ENCODE results near the gene NEGR1.

Gene NEGR1

DNA sequence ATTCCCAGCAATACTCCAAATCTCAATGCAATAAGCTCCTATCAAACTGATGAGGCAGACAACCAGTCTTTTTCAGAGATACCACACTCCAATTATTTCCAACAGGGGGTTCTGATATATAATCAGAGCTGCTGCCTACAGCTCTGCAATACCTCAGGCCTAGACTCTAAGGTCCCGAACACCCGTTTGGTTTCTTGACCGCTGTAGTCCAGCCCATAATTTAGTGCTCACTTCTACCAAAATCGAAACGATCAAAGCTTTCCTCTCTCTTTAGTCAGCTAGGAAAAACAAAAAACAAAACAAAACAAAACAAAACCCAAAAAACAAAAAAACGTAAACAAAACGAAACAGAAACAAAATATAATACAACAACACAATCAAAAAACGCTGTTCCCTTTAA, 453.0 kb downstream of the NEGR1 start:
- no peaks in the 10 kb centered on the region for H3K9me3 ChIP-seq (ENCODE audit: severe bottlenecking)
- H3K4me3 ChIP-seq (ENCODE audit: low read depth, low read length) = no peak overlapping the region
- H3K36me3 ChIP-seq = no peaks in the 10 kb centered on the region
- H3K27ac ChIP-seq = no peak overlapping the region
- no peaks in the 10 kb centered on the region for H3K27me3 ChIP-seq (ENCODE audit: insufficient read depth, low read depth, severe bottlenecking)
- no peak for DNase-seq
- TF ChIP-seq, protein P1, sequence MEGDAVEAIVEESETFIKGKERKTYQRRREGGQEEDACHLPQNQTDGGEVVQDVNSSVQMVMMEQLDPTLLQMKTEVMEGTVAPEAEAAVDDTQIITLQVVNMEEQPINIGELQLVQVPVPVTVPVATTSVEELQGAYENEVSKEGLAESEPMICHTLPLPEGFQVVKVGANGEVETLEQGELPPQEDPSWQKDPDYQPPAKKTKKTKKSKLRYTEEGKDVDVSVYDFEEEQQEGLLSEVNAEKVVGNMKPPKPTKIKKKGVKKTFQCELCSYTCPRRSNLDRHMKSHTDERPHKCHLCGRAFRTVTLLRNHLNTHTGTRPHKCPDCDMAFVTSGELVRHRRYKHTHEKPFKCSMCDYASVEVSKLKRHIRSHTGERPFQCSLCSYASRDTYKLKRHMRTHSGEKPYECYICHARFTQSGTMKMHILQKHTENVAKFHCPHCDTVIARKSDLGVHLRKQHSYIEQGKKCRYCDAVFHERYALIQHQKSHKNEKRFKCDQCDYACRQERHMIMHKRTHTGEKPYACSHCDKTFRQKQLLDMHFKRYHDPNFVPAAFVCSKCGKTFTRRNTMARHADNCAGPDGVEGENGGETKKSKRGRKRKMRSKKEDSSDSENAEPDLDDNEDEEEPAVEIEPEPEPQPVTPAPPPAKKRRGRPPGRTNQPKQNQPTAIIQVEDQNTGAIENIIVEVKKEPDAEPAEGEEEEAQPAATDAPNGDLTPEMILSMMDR (IDR thresholded peaks at IDR 0.05; ENCODE audit: low read depth, low read length) = no peak

DNA sequence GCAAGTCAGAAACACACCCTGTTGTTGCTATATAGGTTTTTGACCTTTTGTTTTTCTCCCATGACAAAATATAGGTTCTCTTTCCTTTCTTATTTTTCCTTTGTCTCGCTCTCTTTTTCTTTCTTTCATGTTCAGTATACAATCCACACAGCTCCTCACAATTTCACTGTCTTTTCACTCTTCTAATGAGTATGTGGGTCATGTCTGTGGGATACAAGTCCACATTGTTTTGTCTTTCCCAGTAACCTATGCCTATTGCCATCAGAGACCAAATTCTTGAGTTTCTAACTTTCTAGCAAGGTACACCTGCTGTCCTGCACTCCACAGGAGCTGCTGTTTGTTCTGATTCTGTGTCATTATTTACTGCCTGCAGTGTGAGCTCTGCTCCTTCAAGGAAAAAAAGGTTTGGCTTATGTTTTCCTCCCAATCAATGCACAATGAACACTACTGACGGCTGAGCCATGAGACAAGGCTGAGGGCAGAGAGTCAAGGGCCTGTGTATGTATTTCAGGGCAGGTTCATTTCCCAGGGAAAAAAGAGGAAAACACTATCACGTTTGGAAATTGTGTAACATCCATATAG, 453.8 kb downstream of the NEGR1 start:
- Histone ChIP-seq H3K36me3 (no peaks in the 10 kb centered on the region), H3K27me3 (ENCODE audit: insufficient read depth, low read depth, severe bottlenecking) (no peaks in the 10 kb centered on the region), H3K9me3 (ENCODE audit: severe bottlenecking) (no peaks in the 10 kb centered on the region), H3K4me3 (ENCODE audit: low read depth, low read length) (no peak overlapping the region), H3K27ac (no peak overlapping the region)
- TF ChIP-seq, protein P1 (IDR thresholded peaks at IDR 0.05; ENCODE audit: low read depth, low read length) = no peak
- DNase-seq = no peak

DNA sequence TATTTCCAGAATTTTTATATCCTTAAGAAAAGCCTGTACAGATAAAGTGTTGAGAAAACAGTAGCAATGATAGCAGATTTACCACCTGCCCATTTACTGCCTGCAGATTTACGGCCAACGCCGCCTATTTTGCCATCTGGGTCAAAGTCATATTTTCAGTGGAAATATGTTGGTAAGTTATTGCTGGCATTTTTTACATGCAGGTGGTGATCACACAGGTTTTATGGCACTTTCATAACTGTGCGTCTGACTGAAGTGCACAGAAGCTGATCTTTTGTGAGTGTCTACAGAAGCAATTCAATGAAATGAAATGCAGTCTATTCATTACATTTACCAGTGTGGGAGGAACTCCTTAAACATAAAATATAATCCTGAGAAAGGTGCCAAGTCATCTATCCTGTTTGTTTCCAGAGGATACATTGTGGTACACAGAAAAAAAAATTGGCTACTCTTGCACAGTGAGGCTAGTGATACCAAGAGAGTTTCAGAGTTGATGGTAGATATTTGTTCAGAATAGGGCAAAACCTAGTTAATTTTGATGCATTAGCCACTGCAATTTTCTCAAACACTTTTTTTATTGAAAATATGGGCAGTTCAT, 458.5 kb downstream of the NEGR1 start:
- Histone ChIP-seq H3K4me3 (ENCODE audit: low read depth, low read length) (no peak overlapping the region), H3K27ac (no peak overlapping the region), H3K36me3 (no peaks in the 10 kb centered on the region), H3K9me3 (ENCODE audit: severe bottlenecking) (no peaks in the 10 kb centered on the region), H3K27me3 (ENCODE audit: insufficient read depth, low read depth, severe bottlenecking) (no peaks in the 10 kb centered on the region)
- no peak for DNase-seq
- TF ChIP-seq, protein P1 (IDR thresholded peaks at IDR 0.05; ENCODE audit: low read depth, low read length) = no peak

DNA sequence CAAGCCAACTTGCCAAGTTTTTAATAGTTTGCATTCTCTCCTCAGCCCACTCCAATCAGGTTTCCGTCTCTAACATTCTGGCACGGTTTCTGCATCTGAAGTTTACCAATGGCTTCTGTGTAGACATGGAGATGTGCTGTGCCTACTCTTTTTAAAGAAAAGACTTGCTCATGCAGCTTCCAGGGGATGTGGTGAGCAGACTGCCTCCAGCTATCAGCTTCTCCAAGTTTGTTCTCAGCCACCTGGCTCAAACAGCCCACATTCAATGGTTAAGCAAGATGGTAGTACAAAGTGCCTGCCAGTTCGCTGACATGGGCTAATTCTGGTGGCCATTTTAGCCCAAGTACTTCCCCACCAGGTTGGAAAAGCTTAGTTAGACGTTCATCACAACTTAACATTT, 465.3 kb downstream of the NEGR1 start:
- Histone ChIP-seq H3K9me3 (ENCODE audit: severe bottlenecking) (no peaks in the 10 kb centered on the region), H3K27me3 (ENCODE audit: insufficient read depth, low read depth, severe bottlenecking) (no peaks in the 10 kb centered on the region), H3K36me3 (no peaks in the 10 kb centered on the region), H3K27ac (no peak overlapping the region), H3K4me3 (ENCODE audit: low read depth, low read length) (no peak overlapping the region)
- DNase-seq = no peak
- TF ChIP-seq, protein P1 (IDR thresholded peaks at IDR 0.05; ENCODE audit: low read depth, low read length) = no peak

DNA sequence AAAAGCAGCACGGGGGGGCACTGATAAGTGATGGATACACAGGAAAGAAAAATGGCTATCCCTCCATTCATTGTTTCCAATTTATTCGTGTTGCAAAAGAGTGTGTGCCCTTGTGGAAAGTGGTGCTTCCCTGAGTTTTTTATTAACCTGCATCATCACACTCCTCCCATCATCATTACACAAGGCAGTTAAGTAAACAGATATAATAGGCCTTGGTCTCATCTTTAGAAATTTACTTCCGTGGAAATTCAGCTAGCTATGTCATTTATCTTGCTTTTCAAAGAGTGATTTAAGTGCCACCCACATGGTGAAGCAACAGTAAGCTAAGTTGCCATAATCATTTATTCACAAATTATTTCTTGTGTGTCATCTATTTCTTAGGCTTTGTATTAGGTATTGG, 473.3 kb downstream of the NEGR1 start:
- Histone ChIP-seq H3K27ac (no peak overlapping the region), H3K27me3 (ENCODE audit: insufficient read depth, low read depth, severe bottlenecking) (no peaks in the 10 kb centered on the region), H3K4me3 (ENCODE audit: low read depth, low read length) (no peak overlapping the region), H3K9me3 (ENCODE audit: severe bottlenecking) (no peaks in the 10 kb centered on the region), H3K36me3 (no peaks in the 10 kb centered on the region)
- TF ChIP-seq, protein P1 (IDR thresholded peaks at IDR 0.05; ENCODE audit: low read depth, low read length) = no peak
- no peak for DNase-seq

DNA sequence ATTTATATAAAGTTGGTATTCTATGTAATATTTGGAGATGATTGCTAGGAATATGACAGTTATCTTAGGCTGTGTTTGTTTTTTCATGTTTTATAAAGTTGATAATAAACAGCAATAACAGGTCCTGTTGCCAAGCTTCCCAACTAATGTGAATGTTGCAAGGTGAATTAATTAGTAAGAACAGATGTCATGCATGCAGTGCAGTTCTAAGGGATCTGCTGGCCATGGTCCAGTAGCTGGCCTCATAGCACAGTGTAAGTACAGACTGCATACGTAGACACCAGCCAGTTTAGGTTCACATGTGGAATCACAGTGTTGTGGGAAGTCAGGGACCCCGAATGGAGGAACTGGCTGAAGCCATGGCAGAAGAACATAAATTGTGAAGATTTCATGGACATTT, 478.2 kb downstream of the NEGR1 start:
- H3K36me3 ChIP-seq = no peaks in the 10 kb centered on the region
- H3K9me3 ChIP-seq (ENCODE audit: severe bottlenecking) = peaks cover 2% of the 10 kb centered on the region
- DNase-seq = no peak
- TF ChIP-seq, protein P1 (IDR thresholded peaks at IDR 0.05; ENCODE audit: low read depth, low read length) = no peak
- H3K27me3 ChIP-seq (ENCODE audit: insufficient read depth, low read depth, severe bottlenecking) = no peaks in the 10 kb centered on the region
- H3K27ac ChIP-seq = no peak overlapping the region
- H3K4me3 ChIP-seq (ENCODE audit: low read depth, low read length) = no peak overlapping the region

Measured in WERI-Rb-1 (cell line).